Measurements from ENCODE around the gene DDN. TPM values are rescaled to one million over a fixed set of nuclear protein-coding genes. Genes with fewer than 3 reads are reported as not detected.

The DDN gene
- total and polyA plus RNA-seq, 8 donors, result 0.03 to 0.12 (median 0.06) TPM; not detected in 3

DNA sequence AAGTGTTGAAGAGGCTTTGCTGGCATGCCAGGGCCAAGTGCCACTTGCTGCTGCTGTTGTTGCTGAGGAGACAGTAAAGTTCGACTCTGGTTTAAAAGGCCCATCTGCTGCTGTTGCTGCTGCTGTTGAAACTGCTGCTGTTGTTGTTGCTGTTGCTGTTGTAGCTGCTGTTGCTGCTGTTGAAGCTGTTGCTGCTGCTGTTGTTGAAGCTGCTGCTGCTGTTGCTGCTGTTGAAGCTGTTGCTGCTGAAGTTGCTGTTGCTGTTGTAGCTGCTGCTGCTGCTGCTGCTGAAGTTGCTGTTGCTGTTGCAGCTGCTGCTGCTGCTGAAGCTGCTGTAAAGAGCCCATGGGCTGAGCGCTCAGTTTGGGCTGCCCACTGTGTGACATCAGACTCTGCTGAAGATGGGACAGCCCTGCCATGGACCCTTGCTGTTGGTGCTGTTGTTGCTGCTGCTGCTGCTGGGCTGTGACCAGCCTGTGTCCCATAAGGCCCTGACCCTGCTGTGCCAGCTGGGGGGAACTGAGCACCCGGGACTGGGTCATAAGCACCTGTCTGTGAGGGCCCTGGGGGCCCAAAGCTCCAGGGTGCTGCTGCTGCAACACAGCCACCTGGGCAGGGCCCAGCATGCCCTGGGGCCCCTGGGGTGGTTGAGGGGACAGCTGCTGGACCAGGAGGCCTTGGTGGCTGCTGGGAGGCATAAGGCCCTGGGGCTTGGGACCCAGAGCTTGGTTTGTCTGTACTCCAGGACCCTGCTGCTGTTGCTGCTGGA lies 33.7 kb upstream of the DDN start:
- no peaks in the 10 kb centered on the region for H3K27me3 ChIP-seq
- no peak overlapping the region for H3K4me3 ChIP-seq
- no peak for DNase-seq
- intact Hi-C loops (cut with DNase I), result no loop called here
- TF ChIP-seq, protein P1, sequence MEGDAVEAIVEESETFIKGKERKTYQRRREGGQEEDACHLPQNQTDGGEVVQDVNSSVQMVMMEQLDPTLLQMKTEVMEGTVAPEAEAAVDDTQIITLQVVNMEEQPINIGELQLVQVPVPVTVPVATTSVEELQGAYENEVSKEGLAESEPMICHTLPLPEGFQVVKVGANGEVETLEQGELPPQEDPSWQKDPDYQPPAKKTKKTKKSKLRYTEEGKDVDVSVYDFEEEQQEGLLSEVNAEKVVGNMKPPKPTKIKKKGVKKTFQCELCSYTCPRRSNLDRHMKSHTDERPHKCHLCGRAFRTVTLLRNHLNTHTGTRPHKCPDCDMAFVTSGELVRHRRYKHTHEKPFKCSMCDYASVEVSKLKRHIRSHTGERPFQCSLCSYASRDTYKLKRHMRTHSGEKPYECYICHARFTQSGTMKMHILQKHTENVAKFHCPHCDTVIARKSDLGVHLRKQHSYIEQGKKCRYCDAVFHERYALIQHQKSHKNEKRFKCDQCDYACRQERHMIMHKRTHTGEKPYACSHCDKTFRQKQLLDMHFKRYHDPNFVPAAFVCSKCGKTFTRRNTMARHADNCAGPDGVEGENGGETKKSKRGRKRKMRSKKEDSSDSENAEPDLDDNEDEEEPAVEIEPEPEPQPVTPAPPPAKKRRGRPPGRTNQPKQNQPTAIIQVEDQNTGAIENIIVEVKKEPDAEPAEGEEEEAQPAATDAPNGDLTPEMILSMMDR (IDR thresholded peaks at IDR 0.05), result no peak
- WGBS, 2 donors, result 87 to 90% methylated on average over 3 of the region's 3 CpGs
- FAIRE-seq, result no peak
- peak in 1 of 4 donors; percentile 5 for ATAC-seq
- H3K4me1 ChIP-seq, result no peaks in the 10 kb centered on the region
- H3K27ac ChIP-seq, result no peak overlapping the region
- no peaks in the 10 kb centered on the region for H3K9me3 ChIP-seq
- H3K36me3 ChIP-seq, result peaks cover 7 to 48% (median 14%) of the 10 kb centered on the region in 3 donors

DNA sequence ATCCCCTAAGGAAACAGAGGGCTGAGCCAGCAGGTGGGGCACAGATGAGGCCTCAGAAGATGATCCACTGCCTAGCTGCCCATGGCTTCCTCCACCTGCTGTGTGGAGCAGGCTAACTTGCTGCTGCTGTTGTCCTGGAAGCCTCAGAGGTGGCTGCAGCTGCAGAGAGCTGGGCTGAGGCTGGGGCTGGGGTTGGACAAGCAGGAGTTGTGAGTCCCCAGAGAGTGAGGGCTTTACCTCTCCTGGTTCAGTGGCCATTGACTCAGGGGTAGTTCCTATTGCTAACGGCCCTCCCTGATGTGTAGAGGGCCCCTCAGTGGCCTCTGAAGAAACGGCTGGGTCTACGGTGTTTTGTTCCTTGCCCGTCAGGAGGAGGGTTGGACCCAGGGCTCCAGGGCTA lies 33.1 kb upstream of the DDN start:
- DNase-seq (no peak), FAIRE-seq (no peak), ATAC-seq (no peak)
- TF ChIP-seq, protein P1 (IDR thresholded peaks at IDR 0.05), result no peak
- 80 to 88% methylated on average over 4 of the region's 4 CpGs for WGBS, 2 donors
- Histone ChIP-seq H3K27ac (no peak overlapping the region), H3K9me3 (no peaks in the 10 kb centered on the region), H3K4me1 (no peaks in the 10 kb centered on the region), H3K36me3 (peaks cover 5 to 48% (median 19%) of the 10 kb centered on the region in 3 donors), H3K4me3 (no peak overlapping the region), H3K27me3 (no peaks in the 10 kb centered on the region)
- intact Hi-C loops (cut with DNase I), result no loop called here

DNA sequence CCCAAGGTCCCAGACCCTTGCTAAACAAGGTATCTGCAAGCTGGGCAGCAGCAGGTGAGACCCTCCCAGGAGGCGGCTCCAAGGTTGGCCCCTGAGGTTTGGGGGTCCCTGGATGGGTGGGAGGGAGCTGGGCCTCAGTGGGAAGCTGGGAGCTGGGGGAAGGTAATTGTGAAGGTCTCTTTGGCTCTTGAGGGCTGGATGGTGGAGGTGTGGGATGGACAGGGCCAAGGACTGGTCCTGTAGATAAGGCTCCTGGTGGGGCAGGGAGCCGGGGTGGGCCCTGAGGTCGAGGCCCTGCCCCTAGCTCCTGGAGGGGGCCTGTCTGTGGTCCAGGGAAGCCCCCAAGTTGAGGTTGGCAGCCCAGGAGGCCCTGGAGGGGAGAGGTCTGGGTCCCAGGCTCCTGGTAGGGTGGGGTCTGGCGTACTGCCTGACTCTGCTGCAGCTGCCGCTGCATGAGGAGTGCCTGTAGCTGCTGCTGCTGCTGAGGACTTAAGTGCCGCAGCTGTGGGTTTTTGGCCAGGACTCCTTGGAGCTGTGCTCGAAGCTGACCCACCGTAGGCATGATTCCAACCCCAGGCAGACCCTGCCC lies 32.5 kb upstream of the DDN start:
- 87 to 92% methylated on average over 8 of the region's 8 CpGs for WGBS, 2 donors
- Histone ChIP-seq H3K4me3 (no peak overlapping the region), H3K27ac (no peak overlapping the region), H3K4me1 (no peaks in the 10 kb centered on the region), H3K9me3 (no peaks in the 10 kb centered on the region), H3K36me3 (peaks cover 0 to 46% (median 21%) of the 10 kb centered on the region in 3 donors), H3K27me3 (no peaks in the 10 kb centered on the region)
- FAIRE-seq (no peak), ATAC-seq (no peak), DNase-seq (no peak)
- intact Hi-C loops (cut with DNase I), result no loop called here
- TF ChIP-seq, protein P1 (IDR thresholded peaks at IDR 0.05), result no peak

DNA sequence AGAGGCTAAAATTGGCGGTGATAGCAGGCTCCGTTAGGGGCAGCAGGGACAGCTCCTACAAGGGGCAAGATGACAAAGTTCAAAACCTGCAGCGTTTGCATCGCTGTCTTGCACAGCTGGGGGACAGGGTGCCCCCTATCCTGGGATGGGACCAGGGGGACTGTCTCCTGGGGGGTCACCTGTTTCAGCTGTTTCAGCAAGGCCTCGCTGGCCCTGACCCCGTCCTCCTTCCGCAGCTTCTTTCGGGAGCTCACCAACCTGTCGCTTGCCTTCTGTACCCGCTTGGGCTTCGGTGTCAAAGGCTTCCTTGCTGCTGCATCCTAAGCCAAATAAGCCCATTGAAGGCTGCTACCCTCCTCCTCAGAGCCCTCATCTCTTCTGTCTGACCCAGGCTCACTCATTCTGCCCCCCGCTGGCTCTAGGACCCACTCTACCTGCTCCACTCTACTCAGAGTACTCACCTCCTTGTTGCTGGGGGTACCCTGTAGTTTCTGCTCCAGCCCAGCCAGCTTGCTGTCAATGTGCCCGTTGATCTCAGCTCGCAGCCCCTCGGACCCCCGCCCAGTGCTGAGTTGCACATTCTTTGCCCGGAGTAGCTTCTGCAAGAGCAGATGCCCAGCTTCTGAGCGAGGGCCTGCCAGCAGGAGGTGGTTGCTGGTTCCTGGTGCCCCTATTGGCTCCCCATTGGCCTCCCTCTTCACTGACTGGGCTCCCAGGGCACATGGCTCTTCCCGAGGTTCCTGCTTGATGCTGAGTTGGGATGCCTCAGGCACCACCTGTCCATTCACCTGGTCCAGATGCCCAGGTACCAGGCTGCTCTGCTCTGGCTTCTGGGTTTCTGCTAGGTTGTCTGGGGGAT lies 31.8 kb upstream of the DDN start:
- no peak for ATAC-seq
- peak in 1 of 6 donors; percentile 7 for DNase-seq
- H3K27ac ChIP-seq, result no peak overlapping the region
- peaks cover 0 to 52% (median 28%) of the 10 kb centered on the region in 3 donors for H3K36me3 ChIP-seq
- 93 to 96% methylated on average over 19 of the region's 19 CpGs for WGBS, 2 donors
- no peak for FAIRE-seq
- no peaks in the 10 kb centered on the region for H3K27me3 ChIP-seq
- intact Hi-C loops (cut with DNase I), result no loop called here
- H3K9me3 ChIP-seq, result no peaks in the 10 kb centered on the region
- no peaks in the 10 kb centered on the region for H3K4me1 ChIP-seq
- TF ChIP-seq, protein P1 (IDR thresholded peaks at IDR 0.05), result no peak
- H3K4me3 ChIP-seq, result no peak overlapping the region

Data from pancreas (tissue), 10 donors.